HG02981 (cell line): ENCODE results near the gene SPATA4.
"Not testable (repeated sequence)": the region's sequence is repeated elsewhere in the genome, so short reads cannot be mapped to it uniquely, and the experiment has no call there.

Experiments used
- ATAC-seq: cut with Tn5 transposase; IDR thresholded peaks from one replicate; pipeline ENCODE4 v1.9.1; 2021; ENCODE audit warnings: mild to moderate bottlenecking, moderate library complexity; ENCODE audit not compliant: unreplicated experiment

Gene SPATA4

GRCh38 chr4:176195184-176195978 is at the start of gene SPATA4:
TSS of gene SPATA4 (minus strand) at chr4:176195585. CDS start at chr4:176195562, 23 bp downstream.
- ATAC-seq: peak; percentile 99

GRCh38 chr4:176242764-176243347 is 47.5 kb upstream of the SPATA4 start:
- ATAC-seq: no peak

GRCh38 chr4:176241703-176242102 is 46.3 kb upstream of the SPATA4 start:
- no peak for ATAC-seq

- no peak for ATAC-seq
Measured at GRCh38 chr4:176238826-176239225, 43.4 kb upstream of the SPATA4 start.

- no peak for ATAC-seq
Measured at GRCh38 chr4:176238157-176238610, 42.8 kb upstream of the SPATA4 start.

- no peak for ATAC-seq
Measured at GRCh38 chr4:176236946-176237345, 41.6 kb upstream of the SPATA4 start.

GRCh38 chr4:176230836-176231235 is 35.5 kb upstream of the SPATA4 start:
- ATAC-seq: no peak

GRCh38 chr4:176229645-176230044 is 34.3 kb upstream of the SPATA4 start:
- no peak for ATAC-seq

- no peak for ATAC-seq
Measured at GRCh38 chr4:176226736-176227135, 31.4 kb upstream of the SPATA4 start.

- no peak for ATAC-seq
Measured at GRCh38 chr4:176223561-176223960, 28.2 kb upstream of the SPATA4 start.

GRCh38 chr4:176222149-176222548 is 26.8 kb upstream of the SPATA4 start:
- ATAC-seq: no peak

GRCh38 chr4:176217510-176217909 is 22.1 kb upstream of the SPATA4 start:
- ATAC-seq: no peak

GRCh38 chr4:176212351-176212750 is 17.0 kb upstream of the SPATA4 start:
- not testable (repeated sequence) for ATAC-seq

- ATAC-seq: no peak
Measured at GRCh38 chr4:176210579-176211296, 15.4 kb upstream of the SPATA4 start.

- no peak for ATAC-seq
Measured at GRCh38 chr4:176210101-176210500, 14.7 kb upstream of the SPATA4 start.

GRCh38 chr4:176209535-176209934 is 14.2 kb upstream of the SPATA4 start:
- no peak for ATAC-seq

- no peak for ATAC-seq
Measured at GRCh38 chr4:176207839-176208238, 12.5 kb upstream of the SPATA4 start.

GRCh38 chr4:176205299-176205698 is 9.9 kb upstream of the SPATA4 start:
- no peak for ATAC-seq

GRCh38 chr4:176198316-176198903 is 3.0 kb upstream of the SPATA4 start:
- ATAC-seq: no peak

GRCh38 chr4:176193938-176194337 is 1.4 kb downstream of the SPATA4 start:
- ATAC-seq: no peak

GRCh38 chr4:176193126-176193525 is 2.3 kb downstream of the SPATA4 start:
- no peak for ATAC-seq
